GM23338 (cell line): ENCODE measurements around the gene FBXL4. TPM values are rescaled to one million over a fixed set of nuclear protein-coding genes. Genes with fewer than 3 reads are reported as not detected.

Experiments used
- ATAC-seq: fragments of 200-7000 bp; cut with Tn5 transposase; 3 replicates; pipeline ENCODE4 v1.9.1; 2020
- DNase-seq: peaks from one replicate; pipeline ENCODE4 v3.0.0-alpha.2; 2015; ENCODE audit warnings: low spot score
- H2AFZ ChIP-seq: fragments of 200-600 bp; sonication (generic); 2 replicates; pipeline ENCODE4 v1.8.0; 2016; ENCODE audit warnings: antibody characterized with exemption, mild to moderate bottlenecking, moderate library complexity
- H3F3A ChIP-seq: fragments of 200-600 bp; sonication (generic); replicated peaks from 2 replicates; pipeline ENCODE4 v1.8.0; 2017; ENCODE audit warnings: antibody characterized with exemption, mixed run types, low read depth
- H3K27ac ChIP-seq: fragments of 200-600 bp; sonication (generic); 2 replicates; pipeline ENCODE4 v1.6.1; 2016; ENCODE audit warnings: low read depth
- H3K27me3 ChIP-seq: fragments of 200-600 bp; sonication (generic); 2 replicates; pipeline ENCODE4 v1.8.0; 2016; ENCODE audit warnings: mild to moderate bottlenecking, mixed run types, moderate library complexity; ENCODE audit not compliant: insufficient read depth
- H3K36me3 ChIP-seq: fragments of 200-600 bp; sonication (generic); 2 replicates; pipeline ENCODE4 v1.8.0; 2016; ENCODE audit warnings: mild to moderate bottlenecking; ENCODE audit not compliant: insufficient read depth
- H3K4me1 ChIP-seq: fragments of 200-600 bp; sonication (generic); 2 replicates; pipeline ENCODE4 v1.8.0; 2016; ENCODE audit warnings: mild to moderate bottlenecking, moderate library complexity; ENCODE audit not compliant: insufficient read depth
- H3K4me2 ChIP-seq: fragments of 200-600 bp; sonication (generic); 2 replicates; pipeline ENCODE4 v1.7.1; 2017; ENCODE audit warnings: mixed run types
- H3K4me3 ChIP-seq: fragments of 200-600 bp; sonication (generic); 2 replicates; pipeline ENCODE4 v1.6.1; 2016; ENCODE audit warnings: mixed run types
- H3K79me2 ChIP-seq: fragments of 200-600 bp; sonication (generic); replicated peaks from 2 replicates; pipeline ENCODE4 v1.8.0; 2017; ENCODE audit warnings: mild to moderate bottlenecking; ENCODE audit not compliant: insufficient read depth
- H3K9me2 ChIP-seq: fragments of 200-600 bp; sonication (generic); 2 replicates; pipeline ENCODE4 v1.8.0; 2017; ENCODE audit not compliant: insufficient read depth
- H4K20me1 ChIP-seq: fragments of 200-600 bp; sonication (generic); replicated peaks from 2 replicates; pipeline ENCODE4 v1.8.0; 2017; ENCODE audit warnings: mild to moderate bottlenecking; ENCODE audit not compliant: insufficient read depth
- H3K27ac Mint-ChIP-seq: 2 replicates; pipeline ENCODE4 v1.8.0; 2020; ENCODE audit warnings: inconsistent platforms, mild to moderate bottlenecking, moderate library complexity, mixed read lengths
- H3K27me3 Mint-ChIP-seq: 3 replicates; pipeline ENCODE4 v1.8.0; 2022; ENCODE audit warnings: low read depth, mild to moderate bottlenecking, moderate library complexity, mixed read lengths, inconsistent platforms; ENCODE audit not compliant: insufficient read depth, poor library complexity
- H3K36me3 Mint-ChIP-seq: 3 replicates; pipeline ENCODE4 v1.8.0; 2021; ENCODE audit warnings: low read depth, mild to moderate bottlenecking, inconsistent platforms, moderate library complexity, mixed read lengths
- H3K4me1 Mint-ChIP-seq: 3 replicates; pipeline ENCODE4 v1.8.0; 2020; ENCODE audit warnings: mild to moderate bottlenecking, inconsistent platforms, mixed read lengths
- H3K4me3 Mint-ChIP-seq: 3 replicates; pipeline ENCODE4 v1.8.0; 2021; ENCODE audit warnings: moderate library complexity, mild to moderate bottlenecking, inconsistent platforms, mixed read lengths
- H3K9me3 Mint-ChIP-seq: 3 replicates; pipeline ENCODE4 v1.8.0; 2020; ENCODE audit warnings: moderate library complexity, mild to moderate bottlenecking, inconsistent platforms, mixed read lengths
- CREB1 ChIP-seq: fragments of 250-450 bp; sonication (Bioruptor Pico); IDR thresholded peaks from 2 replicates; pipeline ENCODE4 v1.5.0; 2020; ENCODE audit warnings: low read depth, mild to moderate bottlenecking, moderate library complexity
- CTCF ChIP-seq, 2 experiments: fragments of 200-600 bp in 1 of 2; sonication (generic) in 1 of 2; conservative IDR thresholded peaks; 2 replicates each; pipeline versions ENCODE4 v1.5.1 to v1.6.1; 2016 to 2017; ENCODE audit warnings: antibody characterized with exemption in 2 of 2, low read depth in 2 of 2, mild to moderate bottlenecking in 2 of 2, moderate library complexity in 1 of 2
- ETS1 ChIP-seq: IDR thresholded peaks from 2 replicates; pipeline ENCODE4 v1.6.1; 2016; ENCODE audit warnings: antibody characterized with exemption
- EZH2 ChIP-seq: fragments of 200-600 bp; sonication (generic); IDR thresholded peaks from one replicate; pipeline ENCODE4 v1.8.0; 2017; ENCODE audit warnings: antibody characterized with exemption, mild to moderate bottlenecking, low read depth; ENCODE audit not compliant: unreplicated experiment
- EZH2phosphoT487 ChIP-seq: fragments of 200-600 bp; sonication (generic); IDR thresholded peaks from one replicate; pipeline ENCODE4 v1.8.1; 2018; ENCODE audit warnings: antibody characterized with exemption; ENCODE audit not compliant: unreplicated experiment
- JUNB ChIP-seq: IDR thresholded peaks from one replicate; pipeline ENCODE4 v1.6.1; 2016; ENCODE audit warnings: antibody characterized with exemption; ENCODE audit not compliant: unreplicated experiment
- POLR2AphosphoS5 ChIP-seq: IDR thresholded peaks from 2 replicates; pipeline ENCODE4 v1.6.1; 2016; ENCODE audit warnings: antibody characterized with exemption, low read depth
- REST ChIP-seq: IDR thresholded peaks from one replicate; pipeline ENCODE4 v1.6.1; 2018; ENCODE audit warnings: antibody characterized with exemption; ENCODE audit not compliant: unreplicated experiment
- STAT1 ChIP-seq: IDR thresholded peaks from one replicate; pipeline ENCODE4 v1.6.1; 2016; ENCODE audit warnings: antibody characterized with exemption; ENCODE audit not compliant: unreplicated experiment
- ZNF114 ChIP-seq: fragments of 250-450 bp; sonication (Bioruptor Pico); IDR thresholded peaks from 2 replicates; pipeline ENCODE4 v1.5.0; 2020; ENCODE audit warnings: mild to moderate bottlenecking, moderate library complexity
- ZNF331 ChIP-seq: fragments of 250-450 bp; sonication (Bioruptor Pico); IDR thresholded peaks from 2 replicates; pipeline ENCODE4 v1.5.0; 2020; ENCODE audit warnings: low read depth, mild to moderate bottlenecking, moderate library complexity
- polyA plus RNA-seq: library from polyadenylated mRNA; unstranded; fragments of >200 nt; fragmentation: Nextera tagmentation; extraction: Ambion mirVana; gene quantifications from 2 replicates; pipeline ENCODE4 v1.2.1, GENCODE V29; 2016
- total RNA-seq: library from RNA; depleted of rRNA; stranded (reverse); fragments of >200 nt; shearing (Covaris generic); gene quantifications from 2 replicates; pipeline ENCODE4 v1.2.3, GENCODE V29; 2014

Gene FBXL4
- total and polyA plus RNA-seq, 2 experiments from 2014 or later = 8.5 to 23.4 TPM

- DNase-seq (peak; percentile 58), ATAC-seq (peak; percentile 4)
- Histone ChIP-seq H3K4me1 (peaks cover 59% of the 10 kb centered on the region), H3K4me3 (peak overlapping the region; percentile 66), H2AFZ (peak overlapping the region; percentile 94), H3K27me3 (peaks cover 96% of the 10 kb centered on the region), H4K20me1 (peaks cover 15% of the 10 kb centered on the region), H3K9me2 (no peaks in the 10 kb centered on the region), H3K36me3 (no peaks in the 10 kb centered on the region), H3F3A (peaks cover 19% of the 10 kb centered on the region), H3K79me2 (no peaks in the 10 kb centered on the region), H3K27ac (no peak overlapping the region), H3K4me2 (peak overlapping the region; percentile 90)
- Mint-ChIP-seq H3K9me3 (no peaks in the 10 kb centered on the region; the same call in 2 of the 3 replicates), H3K27me3 (peaks cover 93% of the 10 kb centered on the region), H3K27ac (no peak overlapping the region), H3K4me1 (peaks cover 53% of the 10 kb centered on the region), H3K4me3 (peak overlapping the region; percentile 71), H3K36me3 (no peaks in the 10 kb centered on the region; the same call in 2 of the 3 replicates)
- TF ChIP-seq EZH2 = peak; percentile 98
- peak; percentile 95 for TF ChIP-seq EZH2phosphoT487
- TF ChIP-seq ZNF331 (CRISPR knock-in tag) = no peak
These were observed 115.3 kb downstream of the FBXL4 start for GRCh38 chr6:98832284-98833056.

GRCh38 chr6:98831959-98832283 lies 115.8 kb downstream of the FBXL4 start:
- no peaks in the 10 kb centered on the region; the same call in 2 of the 3 replicates for H3K36me3 Mint-ChIP-seq
- H3K27ac Mint-ChIP-seq = no peak overlapping the region
- Histone ChIP-seq H3F3A (peaks cover 18% of the 10 kb centered on the region), H3K27me3 (peaks cover 96% of the 10 kb centered on the region), H3K36me3 (no peaks in the 10 kb centered on the region), H3K79me2 (no peaks in the 10 kb centered on the region), H3K27ac (no peak overlapping the region), H3K4me3 (peak overlapping the region; percentile 66), H4K20me1 (peaks cover 15% of the 10 kb centered on the region), H3K9me2 (no peaks in the 10 kb centered on the region), H2AFZ (peak overlapping the region; percentile 90), H3K4me1 (peaks cover 59% of the 10 kb centered on the region), H3K4me2 (peak overlapping the region; percentile 90)
- ATAC-seq = no peak
- H3K9me3 Mint-ChIP-seq = no peaks in the 10 kb centered on the region; the same call in 1 of the 3 replicates
- peak overlapping the region; percentile 70 for H3K4me3 Mint-ChIP-seq
- DNase-seq = no peak
- H3K27me3 Mint-ChIP-seq = peaks cover 93% of the 10 kb centered on the region
- H3K4me1 Mint-ChIP-seq = peaks cover 54% of the 10 kb centered on the region
- TF ChIP-seq REST = no peak
- TF ChIP-seq CREB1 = no peak
- no peak for TF ChIP-seq JUNB
- TF ChIP-seq POLR2AphosphoS5 = no peak
- no peak for TF ChIP-seq ZNF331 (CRISPR knock-in tag)
- no peak for TF ChIP-seq ZNF114 (CRISPR knock-in tag)
- TF ChIP-seq CTCF (conservative IDR thresholded peaks at IDR 0.05; ENCODE audit: low read depth in 2 of 2) = no peak
- TF ChIP-seq ETS1 = no peak
- no peak for TF ChIP-seq STAT1
- TF ChIP-seq EZH2 = no peak
- TF ChIP-seq EZH2phosphoT487 = no peak
